H1 (cell line): ENCODE results near the gene PUS7L.

ENCODE experiments used
- BCL11A ChIP-seq, 2 experiments: IDR thresholded peaks; one replicate each; pipeline ENCODE4 v1.6.1; 2011; ENCODE audit warnings: low read depth in 2 of 2, low read length in 2 of 2, mild to moderate bottlenecking in 2 of 2
- EP300 ChIP-seq, 2 experiments: IDR thresholded peaks; 1 replicate in 1 of 2; 2 replicates in 1 of 2; pipeline ENCODE4 v1.6.1; 2011 to 2012; ENCODE audit warnings: low read depth in 2 of 2, low read length in 2 of 2, mild to moderate bottlenecking in 2 of 2, borderline replicate concordance in 1 of 2, inconsistent platforms in 1 of 2, moderate library complexity in 1 of 2
- HDAC6 ChIP-seq: IDR thresholded peaks from one replicate; pipeline ENCODE4 v1.7.1; 2012; ENCODE audit warnings: low read depth, mild to moderate bottlenecking, inconsistent platforms, low read length, moderate library complexity
- POLR2AphosphoS5 ChIP-seq: IDR thresholded peaks from 2 replicates; pipeline ENCODE4 v1.6.1; 2011; ENCODE audit warnings: low read depth, low read length

- no peak for TF ChIP-seq HDAC6
- TF ChIP-seq EP300 (IDR thresholded peaks at IDR 0.05; ENCODE audit: borderline replicate concordance in 1 of 2, low read depth in 2 of 2, low read length in 2 of 2) = no peak
- TF ChIP-seq POLR2AphosphoS5 = no peak
- TF ChIP-seq BCL11A (IDR thresholded peaks at IDR 0.05; ENCODE audit: low read depth in 2 of 2, low read length in 2 of 2) = no peak
Observed at GRCh38 chr12:43766291-43766690, 7.7 kb upstream of the PUS7L start.
